ENCODE measurements around the gene SYT5. TPM values are rescaled to one million over a fixed set of nuclear protein-coding genes. Genes with fewer than 3 reads are reported as not detected.
A peak's percentile ranks its signal among the peaks of the same experiment; 100 is the strongest.

SYT5 gene
- total RNA-seq, 1 experiment from 2014 or later = 1.3 TPM

- no peaks in the 10 kb centered on the region for H3K36me3 ChIP-seq (ENCODE audit: low read depth)
- peaks cover 4% of the 10 kb centered on the region; the same call in 1 of the 2 replicates for H3K27me3 ChIP-seq (ENCODE audit: insufficient read depth, low read depth)
- H2AFZ ChIP-seq = peak overlapping the region; percentile 85
- H3K9me2 ChIP-seq (ENCODE audit: insufficient read depth) = no peaks in the 10 kb centered on the region
- peaks cover 12% of the 10 kb centered on the region; the same call in 1 of the 2 replicates for H3F3A ChIP-seq (ENCODE audit: insufficient read depth, low read depth)
- no peaks in the 10 kb centered on the region for H4K20me1 ChIP-seq (ENCODE audit: insufficient read depth)
- H3K27ac ChIP-seq = no peak overlapping the region
- peak; percentile 98 for TF ChIP-seq CTCF (conservative IDR thresholded peaks at IDR 0.05)
- no peak for TF ChIP-seq EZH2 (IDR thresholded peaks at IDR 0.05; ENCODE audit: low read depth)
- peak overlapping the region; percentile 67 for H3K4me3 ChIP-seq
- no peaks in the 10 kb centered on the region for H3K79me2 ChIP-seq (ENCODE audit: low read depth)
- intact Hi-C loops (cut with micrococcal nuclease; ENCODE audit: unreplicated experiment) = loop anchor here (1.0 to 10.0 kb wide), 3 partner anchors 14 to 329 kb away; partner anchors contain the start of gene ZNF628
- H3K9me3 ChIP-seq (ENCODE audit: insufficient read depth, low read depth) = no peaks in the 10 kb centered on the region
- peak overlapping the region; percentile 80 for H3K4me2 ChIP-seq
- BruUV-seq (replicated peaks) = no TSS peak
- peak; percentile 59 to 83 for DNase-seq
- H3K4me1 ChIP-seq (replicated peaks; ENCODE audit: insufficient read depth) = peaks cover 20% of the 10 kb centered on the region; the same call in 1 of the 2 replicates
- CTCF ChIA-PET = interaction anchor here (0.6 to 2.9 kb wide), 13 partner anchors 10 to 716 kb away, joined by 3 to 47 read pairs (median 6); partner anchors contain the start of genes DNAAF3 and PPP6R1
- POLR2A ChIA-PET (ENCODE audit: unreplicated experiment) = interaction anchor here (0.5 to 1.5 kb wide), 15 partner anchors 14 to 478 kb away, joined by 3 to 20 read pairs (median 6); partner anchors contain the start of genes HSPBP1, PPP1R12C, UBE2S and ZNF784
Measured at GRCh38 chr19:55146078-55146704, 33.9 kb downstream of the SYT5 start.

- H3K79me2 ChIP-seq (ENCODE audit: low read depth) = no peaks in the 10 kb centered on the region
- H3K9me2 ChIP-seq (ENCODE audit: insufficient read depth) = no peaks in the 10 kb centered on the region
- no peak overlapping the region for H3K27ac ChIP-seq
- H2AFZ ChIP-seq = no peak overlapping the region
- no peak for DNase-seq
- intact Hi-C loops (cut with micrococcal nuclease; ENCODE audit: unreplicated experiment) = loop anchor here (10.0 kb wide), 1 partner anchor 330 kb away; the partner anchor contains the start of gene ZNF628
- peak overlapping the region; percentile 26 for H3K4me2 ChIP-seq
- POLR2A ChIA-PET (ENCODE audit: unreplicated experiment) = no interaction called here
- no peak for TF ChIP-seq CTCF (conservative IDR thresholded peaks at IDR 0.05)
- TF ChIP-seq EZH2 (IDR thresholded peaks at IDR 0.05; ENCODE audit: low read depth) = no peak
- no peaks in the 10 kb centered on the region for H4K20me1 ChIP-seq (ENCODE audit: insufficient read depth)
- peaks cover 20% of the 10 kb centered on the region; the same call in 1 of the 2 replicates for H3K4me1 ChIP-seq (replicated peaks; ENCODE audit: insufficient read depth)
- H3F3A ChIP-seq (ENCODE audit: insufficient read depth, low read depth) = peaks cover 12% of the 10 kb centered on the region; the same call in 1 of the 2 replicates
- no peaks in the 10 kb centered on the region for H3K36me3 ChIP-seq (ENCODE audit: low read depth)
- CTCF ChIA-PET = interaction anchor here (0.7 to 2.9 kb wide), 3 partner anchors 9 to 19 kb away, joined by 3 to 47 read pairs (median 8); no protein-coding TSS in a partner anchor
- H3K9me3 ChIP-seq (ENCODE audit: insufficient read depth, low read depth) = no peaks in the 10 kb centered on the region
- H3K4me3 ChIP-seq = no peak overlapping the region
- no TSS peak for BruUV-seq (replicated peaks)
- H3K27me3 ChIP-seq (ENCODE audit: insufficient read depth, low read depth) = peaks cover 4% of the 10 kb centered on the region; the same call in 1 of the 2 replicates
Measured at GRCh38 chr19:55145232-55145631, 34.9 kb downstream of the SYT5 start.

GRCh38 chr19:55141696-55142095 is 38.4 kb downstream of the SYT5 start:
- Histone ChIP-seq H3K27ac (no peak overlapping the region), H3K27me3 (ENCODE audit: insufficient read depth, low read depth) (no peaks in the 10 kb centered on the region), H3F3A (ENCODE audit: insufficient read depth, low read depth) (peaks cover 12% of the 10 kb centered on the region; the same call in 1 of the 2 replicates), H3K4me2 (no peak overlapping the region), H3K4me1 (replicated peaks; ENCODE audit: insufficient read depth) (no peaks in the 10 kb centered on the region; the same call in 1 of the 2 replicates), H3K9me2 (ENCODE audit: insufficient read depth) (no peaks in the 10 kb centered on the region), H3K4me3 (no peak overlapping the region), H3K36me3 (ENCODE audit: low read depth) (no peaks in the 10 kb centered on the region), H4K20me1 (ENCODE audit: insufficient read depth) (no peaks in the 10 kb centered on the region), H3K79me2 (ENCODE audit: low read depth) (no peaks in the 10 kb centered on the region), H2AFZ (no peak overlapping the region), H3K9me3 (ENCODE audit: insufficient read depth, low read depth) (no peaks in the 10 kb centered on the region)
- ChIA-PET POLR2A (ENCODE audit: unreplicated experiment) (interaction anchor here (0.6 to 0.7 kb wide), 2 partner anchors 66 to 276 kb away, joined by 3 to 18 read pairs; no protein-coding TSS in a partner anchor), CTCF (interaction anchor here (1.0 to 1.6 kb wide), 4 partner anchors 19 to 276 kb away, joined by 3 to 16 read pairs (median 6); partner anchors contain the start of gene DNAAF3)
- BruUV-seq (replicated peaks) = no TSS peak
- TF ChIP-seq CTCF (conservative IDR thresholded peaks at IDR 0.05) (no peak), EZH2 (IDR thresholded peaks at IDR 0.05; ENCODE audit: low read depth) (no peak)
- no peak for DNase-seq
- intact Hi-C loops (cut with micrococcal nuclease; ENCODE audit: unreplicated experiment) = loop anchor here (1.0 to 10.0 kb wide), 4 partner anchors 277 to 490 kb away; partner anchors contain the start of gene ZNF628

All from PC-9 (cell line).